SH-SY5Y (cell line): Measurements from ENCODE around the gene ABCG4.

Experiments
- GATA2 ChIP-seq: IDR thresholded peaks from 2 replicates; pipeline ENCODE4 v1.6.1; 2011; ENCODE audit warnings: mild to moderate bottlenecking, low read depth, low read length
- GATA3 ChIP-seq: IDR thresholded peaks from 2 replicates; pipeline ENCODE4 v1.6.1; 2011; ENCODE audit warnings: low read depth, mild to moderate bottlenecking, low read length, moderate library complexity

DNA sequence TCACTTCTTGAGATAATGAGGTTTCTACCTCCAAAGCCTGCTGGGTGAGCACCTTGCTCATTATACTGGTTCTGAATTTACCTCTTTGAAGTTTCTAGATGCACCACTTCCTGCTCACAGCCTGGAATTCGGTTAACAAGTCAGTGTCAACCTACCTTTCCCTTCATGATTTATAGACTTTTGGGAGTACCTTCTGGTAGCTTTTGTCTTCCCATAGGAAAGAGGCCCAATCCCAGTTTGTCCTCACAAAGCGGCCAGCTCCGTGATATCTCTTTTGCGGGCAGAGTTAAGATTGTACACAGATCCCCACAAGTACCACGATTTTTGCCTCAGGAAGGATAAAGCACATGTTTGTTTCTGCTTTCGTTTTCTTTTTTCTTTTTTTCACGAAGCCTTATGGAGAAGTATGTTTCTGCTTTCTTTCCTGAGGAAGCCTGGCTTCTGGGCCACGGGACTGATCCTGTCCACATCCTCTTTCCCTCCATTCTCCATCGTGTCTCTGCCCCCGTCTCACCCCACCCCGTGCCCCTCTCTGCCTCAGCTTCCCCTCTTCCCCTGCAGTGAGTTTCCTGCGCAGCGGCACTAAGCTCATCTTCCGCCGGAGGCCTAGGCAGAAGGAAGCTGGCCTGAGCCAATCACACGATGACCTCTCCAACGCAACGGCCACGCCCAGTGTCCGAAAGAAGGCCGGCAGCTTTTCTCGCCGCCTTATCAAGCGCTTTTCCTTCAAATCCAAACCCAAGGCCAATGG lies 33.2 kb upstream of the ABCG4 start:
- TF ChIP-seq GATA2 (no peak), GATA3 (no peak)
